Measurements from ENCODE around the gene ZNF804B.

DNA sequence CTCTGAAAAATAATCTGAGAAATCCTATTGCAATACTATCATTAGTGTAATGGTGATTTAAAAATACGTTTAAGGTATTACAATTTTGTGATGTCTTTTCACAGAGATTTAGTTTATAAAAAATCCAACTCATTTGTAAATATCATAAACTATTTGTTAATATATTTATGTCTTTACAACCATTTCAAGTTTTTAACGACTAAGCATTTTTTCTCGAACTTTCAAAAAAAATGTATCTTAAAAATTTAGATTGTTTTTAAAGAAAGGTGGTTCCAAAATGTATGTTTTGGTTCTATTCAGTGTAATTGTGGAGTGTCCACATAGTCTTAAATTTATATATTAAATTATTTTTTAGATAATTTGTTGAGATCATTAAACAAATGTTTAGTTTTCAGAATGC lies 170.2 kb downstream of the ZNF804B start:
- TF ChIP-seq CTCF (IDR thresholded peaks at IDR 0.05) = no peak
- no peak for TF ChIP-seq POLR2A (IDR thresholded peaks at IDR 0.05)

Data from adrenal gland (tissue), 5 donors.